Muscle layer of colon (tissue), 2 donors: ENCODE measurements around the gene POR.

Experiments used
- H3K27ac ChIP-seq: one replicate; pipeline ENCODE4 v1.7.0; 2013; ENCODE audit warnings: low read depth, mild to moderate bottlenecking, low read length, moderate library complexity
- H3K27me3 ChIP-seq, 2 donors: one replicate each; pipeline ENCODE4 v1.7.0; 2013; ENCODE audit warnings: low read length in 2 of 2, mild to moderate bottlenecking in 2 of 2; ENCODE audit not compliant: insufficient read depth in 2 of 2, control insufficient read depth in 1 of 2
- H3K36me3 ChIP-seq: one replicate; pipeline ENCODE4 v1.7.0; 2013; ENCODE audit warnings: mild to moderate bottlenecking, low read length; ENCODE audit not compliant: insufficient read depth
- H3K4me1 ChIP-seq: one replicate; pipeline ENCODE4 v1.7.0; 2013; ENCODE audit warnings: mild to moderate bottlenecking, low read length; ENCODE audit not compliant: insufficient read depth
- H3K4me3 ChIP-seq, 2 donors: one replicate each; pipeline ENCODE4 v1.7.0; 2013; ENCODE audit warnings: low read length in 2 of 2, low read depth in 1 of 2, mild to moderate bottlenecking in 1 of 2, moderate library complexity in 1 of 2
- H3K9ac ChIP-seq: one replicate; pipeline ENCODE4 v1.7.0; 2013; ENCODE audit warnings: low read length
- H3K9me3 ChIP-seq: one replicate; pipeline ENCODE4 v1.7.0; 2013; ENCODE audit warnings: mild to moderate bottlenecking, low read length
- donor health status: abdominal sarcoma.
- donor health status: Adenocarcinoma of cecum.

POR gene

GRCh38 chr7:75922966-75923603 lies 8.1 kb downstream of the POR start:
- Histone ChIP-seq H3K4me3 (no peak overlapping the region), H3K4me1 (peaks cover 18% of the 10 kb centered on the region), H3K9ac (no peak overlapping the region), H3K27ac (no peak overlapping the region), H3K9me3 (no peaks in the 10 kb centered on the region), H3K36me3 (peaks cover under 1% of the 10 kb centered on the region), H3K27me3 (no peaks in the 10 kb centered on the region)

- Histone ChIP-seq H3K9ac (no peak overlapping the region), H3K27me3 (no peaks in the 10 kb centered on the region), H3K36me3 (peaks cover 3% of the 10 kb centered on the region), H3K4me3 (no peak overlapping the region), H3K4me1 (peaks cover 9% of the 10 kb centered on the region), H3K9me3 (no peaks in the 10 kb centered on the region), H3K27ac (no peak overlapping the region)
These were observed 9.3 kb downstream of the POR start for GRCh38 chr7:75924256-75924655.

GRCh38 chr7:75924889-75925288 lies 9.9 kb downstream of the POR start:
- Histone ChIP-seq H3K36me3 (peaks cover 3% of the 10 kb centered on the region), H3K27me3 (no peaks in the 10 kb centered on the region), H3K9ac (no peak overlapping the region), H3K4me1 (peaks cover 9% of the 10 kb centered on the region), H3K4me3 (no peak overlapping the region), H3K9me3 (no peaks in the 10 kb centered on the region), H3K27ac (no peak overlapping the region)

- Histone ChIP-seq H3K27ac (no peak overlapping the region), H3K9me3 (no peaks in the 10 kb centered on the region), H3K27me3 (no peaks in the 10 kb centered on the region), H3K36me3 (peaks cover 3% of the 10 kb centered on the region), H3K9ac (no peak overlapping the region), H3K4me1 (peaks cover 9% of the 10 kb centered on the region), H3K4me3 (no peak overlapping the region)
These were observed 10.9 kb downstream of the POR start for GRCh38 chr7:75925717-75926435.

- H3K36me3 ChIP-seq = peaks cover 3% of the 10 kb centered on the region
- H3K4me1 ChIP-seq = peaks cover 9% of the 10 kb centered on the region
- H3K9me3 ChIP-seq = no peaks in the 10 kb centered on the region
- no peak overlapping the region for H3K4me3 ChIP-seq
- H3K27ac ChIP-seq = no peak overlapping the region
- H3K27me3 ChIP-seq = no peaks in the 10 kb centered on the region
- H3K9ac ChIP-seq = no peak overlapping the region
These were observed 13.6 kb downstream of the POR start for GRCh38 chr7:75928568-75928914.

- Histone ChIP-seq H3K9me3 (no peaks in the 10 kb centered on the region), H3K4me3 (no peak overlapping the region), H3K27me3 (no peaks in the 10 kb centered on the region), H3K27ac (no peak overlapping the region), H3K9ac (no peak overlapping the region), H3K4me1 (no peaks in the 10 kb centered on the region), H3K36me3 (peaks cover 3% of the 10 kb centered on the region)
These were observed 16.7 kb downstream of the POR start for GRCh38 chr7:75931680-75932079.

- no peaks in the 10 kb centered on the region for H3K9me3 ChIP-seq
- no peak overlapping the region for H3K27ac ChIP-seq
- peaks cover 10% of the 10 kb centered on the region for H3K4me1 ChIP-seq
- no peaks in the 10 kb centered on the region for H3K36me3 ChIP-seq
- no peak overlapping the region for H3K9ac ChIP-seq
- no peaks in the 10 kb centered on the region for H3K27me3 ChIP-seq
- no peak overlapping the region for H3K4me3 ChIP-seq
These were observed 23.2 kb downstream of the POR start for GRCh38 chr7:75937958-75938786.

- Histone ChIP-seq H3K4me1 (peaks cover 10% of the 10 kb centered on the region), H3K4me3 (no peak overlapping the region), H3K9me3 (no peaks in the 10 kb centered on the region), H3K36me3 (no peaks in the 10 kb centered on the region), H3K27me3 (no peaks in the 10 kb centered on the region), H3K27ac (no peak overlapping the region), H3K9ac (no peak overlapping the region)
These were observed 24.0 kb downstream of the POR start for GRCh38 chr7:75938921-75939320.

- no peak overlapping the region for H3K9ac ChIP-seq
- H3K27ac ChIP-seq = no peak overlapping the region
- no peak overlapping the region for H3K4me3 ChIP-seq
- H3K27me3 ChIP-seq = no peaks in the 10 kb centered on the region
- no peaks in the 10 kb centered on the region for H3K9me3 ChIP-seq
- no peaks in the 10 kb centered on the region for H3K36me3 ChIP-seq
- no peaks in the 10 kb centered on the region for H3K4me1 ChIP-seq
These were observed 28.9 kb downstream of the POR start for GRCh38 chr7:75943864-75944263.

- Histone ChIP-seq H3K4me3 (no peak overlapping the region), H3K27me3 (no peaks in the 10 kb centered on the region), H3K9me3 (no peaks in the 10 kb centered on the region), H3K27ac (no peak overlapping the region), H3K36me3 (no peaks in the 10 kb centered on the region), H3K9ac (no peak overlapping the region), H3K4me1 (no peaks in the 10 kb centered on the region)
These were observed 29.6 kb downstream of the POR start for GRCh38 chr7:75944507-75944906.

- Histone ChIP-seq H3K9ac (no peak overlapping the region), H3K27me3 (no peaks in the 10 kb centered on the region), H3K27ac (no peak overlapping the region), H3K9me3 (no peaks in the 10 kb centered on the region), H3K36me3 (no peaks in the 10 kb centered on the region), H3K4me3 (no peak overlapping the region), H3K4me1 (no peaks in the 10 kb centered on the region)
These were observed 30.6 kb downstream of the POR start for GRCh38 chr7:75945297-75946168.
